GM12801 (cell line): ENCODE results near the gene NME4.

ENCODE experiments used
- TF ChIP-seq, protein P1 (sequence below): IDR thresholded peaks from one replicate; pipeline ENCODE4 v1.5.1; 2011; ENCODE audit warnings: control low read depth; ENCODE audit not compliant: insufficient read length; ENCODE audit errors: extremely low read depth

The NME4 gene

DNA sequence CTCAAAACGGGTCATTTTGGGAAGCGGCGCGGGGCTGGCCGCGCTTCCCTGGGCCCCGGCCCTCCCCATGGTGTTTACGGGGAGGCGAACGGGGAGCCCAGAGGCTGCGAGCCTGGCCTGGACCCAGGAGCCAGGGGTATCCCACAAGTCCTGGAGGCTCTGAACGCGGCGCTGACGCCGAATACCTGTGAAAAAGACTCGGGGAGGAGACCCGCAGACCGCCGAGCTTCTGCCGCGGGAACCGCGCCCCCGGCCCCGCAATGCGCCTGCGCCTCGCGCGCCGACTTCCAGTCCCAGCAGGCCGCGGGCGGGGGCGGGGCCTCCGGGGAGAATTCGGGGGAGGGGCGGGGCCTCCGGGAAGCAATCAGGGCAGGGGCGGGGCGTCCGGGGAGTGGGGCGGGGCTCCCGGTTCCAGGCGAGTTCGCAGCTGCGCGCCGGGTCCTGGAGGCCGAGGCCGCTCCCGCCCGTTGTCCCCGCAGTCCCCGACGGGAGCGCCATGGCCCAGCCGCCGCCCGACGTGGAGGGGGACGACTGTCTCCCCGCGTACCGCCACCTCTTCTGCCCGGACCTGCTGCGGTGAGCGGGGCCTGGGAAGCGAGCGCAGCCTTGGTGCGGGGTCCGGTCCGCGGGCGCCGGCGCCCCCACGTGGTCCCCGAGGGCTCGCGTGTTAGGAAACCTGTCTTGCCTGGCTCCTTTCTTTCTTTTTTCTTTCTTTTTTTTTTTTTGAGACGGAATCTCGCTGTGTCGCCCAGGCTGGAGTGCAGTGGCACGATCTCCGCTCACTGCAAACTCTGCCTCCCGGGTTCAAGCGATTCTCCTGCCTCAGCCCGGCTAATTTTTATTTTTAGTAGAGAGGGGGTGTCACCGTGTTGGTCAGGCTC, 4.7 kb downstream of the NME4 start, which contains the start of gene DECR2:
TSS of gene DECR2 (plus strand) at position 418 of the 881 bp plus-strand sequence. CDS start at position 497, 79 bp downstream.
- TF ChIP-seq, protein P1, sequence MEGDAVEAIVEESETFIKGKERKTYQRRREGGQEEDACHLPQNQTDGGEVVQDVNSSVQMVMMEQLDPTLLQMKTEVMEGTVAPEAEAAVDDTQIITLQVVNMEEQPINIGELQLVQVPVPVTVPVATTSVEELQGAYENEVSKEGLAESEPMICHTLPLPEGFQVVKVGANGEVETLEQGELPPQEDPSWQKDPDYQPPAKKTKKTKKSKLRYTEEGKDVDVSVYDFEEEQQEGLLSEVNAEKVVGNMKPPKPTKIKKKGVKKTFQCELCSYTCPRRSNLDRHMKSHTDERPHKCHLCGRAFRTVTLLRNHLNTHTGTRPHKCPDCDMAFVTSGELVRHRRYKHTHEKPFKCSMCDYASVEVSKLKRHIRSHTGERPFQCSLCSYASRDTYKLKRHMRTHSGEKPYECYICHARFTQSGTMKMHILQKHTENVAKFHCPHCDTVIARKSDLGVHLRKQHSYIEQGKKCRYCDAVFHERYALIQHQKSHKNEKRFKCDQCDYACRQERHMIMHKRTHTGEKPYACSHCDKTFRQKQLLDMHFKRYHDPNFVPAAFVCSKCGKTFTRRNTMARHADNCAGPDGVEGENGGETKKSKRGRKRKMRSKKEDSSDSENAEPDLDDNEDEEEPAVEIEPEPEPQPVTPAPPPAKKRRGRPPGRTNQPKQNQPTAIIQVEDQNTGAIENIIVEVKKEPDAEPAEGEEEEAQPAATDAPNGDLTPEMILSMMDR: no peak

DNA sequence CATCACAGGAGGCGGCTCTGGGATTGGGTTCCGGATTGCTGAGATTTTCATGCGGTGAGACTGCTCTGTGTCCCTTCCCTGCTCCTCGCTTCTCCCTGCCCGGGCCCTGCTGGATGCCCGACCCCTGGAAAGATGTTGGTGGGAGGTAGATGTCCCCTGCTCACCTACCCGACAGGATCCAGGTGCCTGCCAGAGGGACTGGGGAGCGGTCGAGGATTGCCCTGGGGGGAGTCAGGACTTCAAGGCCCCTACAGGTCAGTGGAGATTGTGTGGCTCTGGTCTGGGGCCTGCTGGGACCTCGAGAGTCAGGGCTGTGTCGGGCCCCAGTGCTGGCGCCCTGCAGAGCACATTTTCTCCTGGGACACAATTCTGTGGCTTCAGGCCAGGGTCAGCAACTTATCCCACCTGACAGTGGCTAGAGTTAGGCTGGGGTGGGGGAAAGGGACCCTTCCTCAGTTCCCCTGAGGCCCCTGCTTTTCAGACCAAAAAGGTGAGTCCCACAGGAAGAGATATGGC, 8.0 kb downstream of the NME4 start:
- TF ChIP-seq, protein P1: no peak

DNA sequence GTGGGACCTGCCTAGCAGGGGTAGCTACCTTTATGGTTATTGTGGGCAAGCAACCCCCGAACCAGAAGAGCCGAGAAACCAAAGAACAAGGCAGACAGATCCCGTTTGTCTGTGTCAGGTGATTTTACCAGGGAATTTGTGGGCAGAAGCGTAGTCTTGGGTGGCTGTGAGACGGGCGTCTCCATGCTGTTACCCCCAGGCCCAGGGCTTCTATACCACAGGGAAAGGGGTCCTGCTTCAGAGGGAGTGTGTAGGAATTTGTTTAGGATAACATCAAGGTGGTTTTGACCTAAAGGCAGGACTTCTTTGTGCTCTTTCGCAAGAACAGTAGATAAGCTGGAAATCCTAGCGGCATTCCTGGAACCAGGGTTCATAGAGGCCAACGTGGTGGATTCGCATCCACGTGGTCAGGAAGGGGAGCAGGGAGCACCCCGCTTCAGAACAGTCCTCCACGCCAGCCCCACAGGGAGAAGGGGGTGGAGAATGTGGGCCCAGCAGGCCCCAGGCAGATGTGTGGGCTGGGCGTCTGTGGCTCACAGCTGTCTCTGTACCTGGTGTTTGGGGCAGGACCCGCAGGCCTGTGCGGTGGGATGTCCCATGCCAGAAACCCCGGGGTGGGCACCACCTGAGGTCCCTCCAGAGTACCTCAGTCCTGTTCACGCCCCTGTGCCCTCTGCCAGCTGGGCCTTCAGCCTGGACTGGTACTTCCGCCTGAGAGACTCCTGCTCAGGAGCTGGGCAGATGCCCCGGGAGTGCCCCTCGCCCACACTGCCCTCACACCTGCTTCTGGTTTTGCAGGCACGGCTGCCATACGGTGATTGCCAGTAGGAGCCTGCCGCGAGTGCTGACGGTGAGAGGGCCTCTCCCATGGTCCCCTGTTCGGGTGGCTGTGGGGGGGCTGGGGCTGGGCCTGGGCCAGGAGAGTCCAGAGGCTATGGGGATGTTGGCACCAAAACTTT, 8.8 kb downstream of the NME4 start:
- TF ChIP-seq, protein P1: no peak

DNA sequence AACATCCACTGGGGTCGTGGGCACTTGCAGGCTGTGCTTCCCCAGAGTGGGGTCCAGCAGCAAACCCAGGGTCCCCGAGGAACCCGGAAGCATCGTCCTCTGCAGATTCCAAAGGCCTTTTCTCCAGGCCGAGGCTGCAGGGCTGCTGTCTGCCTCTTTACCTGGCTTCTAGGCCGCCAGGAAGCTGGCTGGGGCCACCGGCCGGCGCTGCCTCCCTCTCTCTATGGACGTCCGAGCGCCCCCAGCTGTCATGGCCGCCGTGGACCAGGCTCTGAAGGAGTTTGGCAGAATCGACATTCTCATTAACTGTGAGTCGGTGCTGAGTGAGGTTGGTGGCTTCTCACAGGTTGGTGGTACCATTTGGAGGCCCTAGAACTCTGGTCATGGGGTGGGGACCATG, 10.3 kb downstream of the NME4 start:
- TF ChIP-seq, protein P1: no peak

DNA sequence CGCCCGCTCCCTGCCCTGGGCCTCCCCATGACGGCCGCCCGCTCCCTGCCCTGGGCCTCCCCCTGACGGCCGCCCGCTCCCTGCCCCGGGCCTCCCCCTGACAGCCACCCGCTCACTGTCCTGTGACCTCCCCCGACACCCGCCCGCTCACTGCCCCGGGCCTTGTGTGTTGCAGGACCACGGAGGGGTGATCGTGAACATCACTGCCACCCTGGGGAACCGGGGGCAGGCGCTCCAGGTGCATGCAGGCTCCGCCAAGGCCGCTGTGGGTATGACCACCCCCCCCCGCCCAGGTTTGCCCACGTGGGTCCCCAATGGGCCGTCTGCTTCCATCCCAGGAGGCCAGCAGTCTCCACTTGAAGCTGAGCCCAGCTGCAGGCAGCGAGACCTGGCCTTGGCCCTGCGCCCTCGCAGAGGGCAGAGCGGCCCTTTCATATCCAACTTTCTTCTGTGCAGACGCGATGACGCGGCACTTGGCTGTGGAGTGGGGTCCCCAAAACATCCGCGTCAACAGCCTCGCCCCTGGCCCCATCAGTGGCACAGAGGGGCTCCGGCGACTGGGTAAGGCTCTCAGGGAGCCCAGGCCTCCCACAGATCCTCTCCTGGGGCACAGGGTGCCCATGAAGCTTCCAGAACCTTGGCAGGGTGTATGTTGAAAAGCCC, 13.6 kb downstream of the NME4 start:
- TF ChIP-seq, protein P1: no peak

DNA sequence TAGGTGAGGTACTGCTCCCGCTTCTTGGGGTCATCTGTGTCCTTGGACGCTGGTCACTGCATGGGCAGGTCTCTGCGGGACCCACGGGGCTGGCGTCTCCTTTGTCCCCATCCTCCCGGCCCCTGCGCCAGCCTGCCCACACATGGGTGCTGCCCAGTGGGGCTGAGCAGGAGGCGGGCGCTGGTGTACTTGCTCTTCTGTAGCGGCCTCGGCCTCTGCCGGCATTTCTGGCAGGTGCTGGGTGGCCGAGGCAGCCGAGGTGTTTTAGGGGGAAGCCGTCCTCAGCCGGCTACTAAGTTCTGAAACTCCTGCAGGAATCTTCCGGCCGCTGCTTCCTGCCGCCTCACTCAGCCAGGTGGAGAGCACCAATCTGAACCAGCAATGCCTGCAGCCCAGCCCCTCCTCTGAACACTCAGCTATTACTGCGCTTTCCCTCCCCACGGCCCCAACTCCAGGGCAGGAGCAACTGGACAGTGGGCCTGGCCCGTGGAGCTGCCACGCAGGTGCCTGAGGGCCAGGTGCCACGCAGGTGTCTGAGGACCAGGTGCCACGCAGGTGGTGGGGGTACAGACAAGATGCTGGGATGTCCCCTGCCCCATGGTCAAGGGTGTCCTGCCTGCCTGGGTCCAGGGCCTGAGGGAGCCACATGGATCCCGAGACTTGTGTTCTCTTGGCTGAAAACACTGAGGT, 14.7 kb downstream of the NME4 start:
- TF ChIP-seq, protein P1: no peak
